Effector memory CD8-positive, alpha-beta T cell (primary cell): ENCODE measurements around the gene PACRG.
"Not testable (repeated sequence)": the region's sequence is repeated elsewhere in the genome, so short reads cannot be mapped to it uniquely, and the experiment has no call there.

Source experiments
- ATAC-seq: fragments of 150-1000 bp; cut with Tn5 transposase; replicated peaks from 2 replicates; pipeline ENCODE4 v1.10.0; 2021; ENCODE audit warnings: mild to moderate bottlenecking, moderate library complexity
- DNase-seq, 3 experiments: peaks; one replicate each; pipeline ENCODE4 v3.0.0; 2021
- H3K27ac Mint-ChIP-seq, 2 donors: one replicate each; pipeline ENCODE4 v1.8.0; 2022; ENCODE audit warnings: mild to moderate bottlenecking in 2 of 2, mixed read lengths in 2 of 2, moderate library complexity in 2 of 2
- H3K27me3 Mint-ChIP-seq, 2 donors: one replicate each; pipeline ENCODE4 v1.8.0; 2022; ENCODE audit warnings: mixed read lengths in 2 of 2
- H3K36me3 Mint-ChIP-seq: one replicate; pipeline ENCODE4 v1.8.0; 2022; ENCODE audit warnings: mild to moderate bottlenecking, moderate library complexity, mixed read lengths; ENCODE audit not compliant: insufficient read depth
- H3K4me1 Mint-ChIP-seq, 2 donors: one replicate each; pipeline ENCODE4 v1.8.0; 2022; ENCODE audit warnings: low read depth in 2 of 2, mixed read lengths in 2 of 2
- H3K4me3 Mint-ChIP-seq, 2 donors: one replicate each; pipeline ENCODE4 v1.8.0; 2022; ENCODE audit warnings: mild to moderate bottlenecking in 2 of 2, mixed read lengths in 2 of 2, moderate library complexity in 2 of 2
- H3K9me3 Mint-ChIP-seq, 2 donors: one replicate each; pipeline ENCODE4 v1.8.0; 2022; ENCODE audit warnings: mixed read lengths in 2 of 2

PACRG gene

GRCh38 chr6:163306000-163306399 is 578.2 kb downstream of the PACRG start:
- DNase-seq (no peak), ATAC-seq (no peak)
- no peaks in the 10 kb centered on the region for H3K36me3 Mint-ChIP-seq
- no peak overlapping the region for H3K4me3 Mint-ChIP-seq
- H3K9me3 Mint-ChIP-seq, result no peaks in the 10 kb centered on the region
- peaks cover 0 to 4% of the 10 kb centered on the region in 2 donors for H3K4me1 Mint-ChIP-seq
- peaks cover 0 to 17% of the 10 kb centered on the region in 2 donors for H3K27me3 Mint-ChIP-seq
- H3K27ac Mint-ChIP-seq, result no peak overlapping the region

DNA sequence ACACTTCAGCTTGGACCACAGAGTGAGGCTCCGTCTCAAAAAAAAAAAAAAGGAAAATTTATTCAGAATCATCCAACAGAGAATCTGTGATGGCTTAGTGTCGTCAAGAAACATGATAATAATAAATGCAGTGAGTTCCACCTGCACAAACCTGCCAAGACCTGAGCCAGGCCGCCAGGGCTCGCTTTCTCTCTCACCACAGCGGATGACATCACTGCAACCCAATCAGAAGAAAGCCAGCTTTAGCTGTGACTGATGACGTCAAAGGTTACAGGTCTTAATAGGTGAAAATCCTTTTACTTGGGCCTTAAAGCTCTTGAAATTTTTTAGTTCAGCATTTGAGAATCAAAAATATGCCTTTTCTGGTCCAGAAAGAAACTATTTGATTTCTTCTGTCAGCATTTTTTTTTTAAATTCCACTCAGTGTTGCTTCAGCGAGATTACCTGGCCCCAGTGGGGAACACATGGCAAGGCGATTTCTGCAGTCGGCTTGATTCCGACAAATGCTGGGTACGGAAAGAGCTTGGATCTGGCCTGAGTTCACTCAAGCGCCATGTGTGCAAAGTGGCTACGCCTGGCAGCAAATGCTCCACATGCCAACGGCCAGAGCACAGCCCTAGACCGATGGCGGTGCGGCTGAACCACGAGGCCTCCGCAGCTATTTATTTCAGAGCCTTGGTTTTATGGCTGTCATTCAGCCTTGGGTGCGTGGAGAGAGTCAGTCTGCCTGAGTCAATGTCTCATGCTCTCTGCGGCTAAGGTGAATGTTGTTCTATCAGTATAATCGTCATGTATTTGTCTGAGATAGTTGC is 581.1 kb downstream of the PACRG start:
- no peaks in the 10 kb centered on the region for H3K9me3 Mint-ChIP-seq
- H3K4me1 Mint-ChIP-seq, result peaks cover 0 to 4% of the 10 kb centered on the region in 2 donors
- no peak overlapping the region for H3K4me3 Mint-ChIP-seq
- DNase-seq (no peak), ATAC-seq (no peak)
- H3K27me3 Mint-ChIP-seq, result peaks cover 17 to 39% of the 10 kb centered on the region in 2 donors
- no peak overlapping the region for H3K27ac Mint-ChIP-seq
- no peaks in the 10 kb centered on the region for H3K36me3 Mint-ChIP-seq

- DNase-seq (no peak), ATAC-seq (no peak)
- peaks cover 0 to 4% of the 10 kb centered on the region in 2 donors for H3K4me1 Mint-ChIP-seq
- H3K36me3 Mint-ChIP-seq, result no peaks in the 10 kb centered on the region
- no peak overlapping the region for H3K27ac Mint-ChIP-seq
- H3K9me3 Mint-ChIP-seq, result no peaks in the 10 kb centered on the region
- H3K27me3 Mint-ChIP-seq, result peaks cover 24 to 46% of the 10 kb centered on the region in 2 donors
- H3K4me3 Mint-ChIP-seq, result no peak overlapping the region
Observed at GRCh38 chr6:163309491-163310026, 581.8 kb downstream of the PACRG start.

DNA sequence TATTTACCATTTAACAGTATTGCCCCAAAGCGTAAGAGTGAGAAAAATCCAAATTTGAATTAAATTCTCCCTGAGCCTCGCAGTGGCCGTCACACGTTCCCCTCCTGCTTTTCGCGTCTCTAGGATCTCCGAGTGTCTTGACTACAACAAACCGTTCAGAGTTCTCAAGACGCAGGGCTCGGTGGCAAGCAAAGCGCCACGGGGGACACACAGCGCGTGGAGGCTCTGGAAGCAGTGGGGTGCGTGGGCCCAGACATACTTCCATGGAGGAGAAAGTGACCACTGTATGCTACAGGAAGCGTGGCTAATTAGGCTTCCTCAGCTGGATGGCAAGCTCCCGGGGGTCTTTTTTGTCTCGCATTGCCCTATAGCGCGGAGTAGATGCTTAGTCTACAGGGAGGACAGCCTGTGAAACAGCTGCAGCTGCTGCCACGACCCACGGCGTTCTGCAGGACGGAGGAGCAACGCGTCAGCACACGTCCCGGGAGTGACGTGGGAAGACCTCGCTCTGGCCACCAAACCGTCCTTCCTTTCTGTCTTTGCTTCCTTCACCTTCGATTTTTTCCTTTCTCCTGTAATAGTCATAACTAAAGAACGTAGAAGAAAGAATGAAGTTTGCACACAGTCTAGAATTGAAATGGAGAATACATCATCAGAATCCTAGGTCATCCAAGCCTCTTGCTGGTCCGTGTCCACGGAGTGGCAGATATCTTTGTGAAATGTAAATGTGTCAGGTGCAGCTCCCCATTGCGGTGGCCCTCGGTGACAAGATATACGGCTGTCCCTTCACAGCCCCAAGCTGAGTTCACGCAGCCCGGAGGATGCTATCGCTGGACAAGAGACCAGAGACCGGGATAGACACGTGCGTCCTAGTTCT is 582.6 kb downstream of the PACRG start:
- no peak overlapping the region for H3K4me3 Mint-ChIP-seq
- no peaks in the 10 kb centered on the region for H3K36me3 Mint-ChIP-seq
- H3K9me3 Mint-ChIP-seq, result no peaks in the 10 kb centered on the region
- H3K27me3 Mint-ChIP-seq, result peaks cover 30 to 54% of the 10 kb centered on the region in 2 donors
- DNase-seq, result no peak
- ATAC-seq, result no peak
- H3K27ac Mint-ChIP-seq, result no peak overlapping the region
- peaks cover 0 to 4% of the 10 kb centered on the region in 2 donors for H3K4me1 Mint-ChIP-seq

DNA sequence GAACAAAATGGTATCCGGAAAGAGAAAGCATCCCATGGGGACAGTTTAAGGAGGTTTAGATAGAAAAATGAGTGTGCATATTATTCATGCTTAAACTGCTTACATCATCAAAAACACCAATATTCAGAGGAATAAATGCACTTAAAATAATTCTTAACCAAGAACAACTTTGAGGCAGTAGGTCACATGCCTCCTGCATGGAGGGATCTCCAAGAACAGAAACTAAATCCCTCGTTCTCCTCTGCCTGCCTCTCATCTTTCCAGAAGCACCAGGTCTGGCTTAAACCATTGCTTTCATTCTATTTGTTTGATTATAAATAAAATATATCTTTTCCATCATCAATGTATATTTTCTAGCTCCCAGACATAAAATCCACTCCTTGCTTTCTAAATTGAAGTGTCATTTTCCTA is 583.2 kb downstream of the PACRG start:
- ATAC-seq (no peak), DNase-seq (no peak)
- Mint-ChIP-seq H3K36me3 (no peaks in the 10 kb centered on the region), H3K4me3 (no peak overlapping the region), H3K9me3 (no peaks in the 10 kb centered on the region), H3K4me1 (peaks cover 0 to 4% of the 10 kb centered on the region in 2 donors), H3K27ac (no peak overlapping the region), H3K27me3 (peaks cover 36 to 60% of the 10 kb centered on the region in 2 donors)

DNA sequence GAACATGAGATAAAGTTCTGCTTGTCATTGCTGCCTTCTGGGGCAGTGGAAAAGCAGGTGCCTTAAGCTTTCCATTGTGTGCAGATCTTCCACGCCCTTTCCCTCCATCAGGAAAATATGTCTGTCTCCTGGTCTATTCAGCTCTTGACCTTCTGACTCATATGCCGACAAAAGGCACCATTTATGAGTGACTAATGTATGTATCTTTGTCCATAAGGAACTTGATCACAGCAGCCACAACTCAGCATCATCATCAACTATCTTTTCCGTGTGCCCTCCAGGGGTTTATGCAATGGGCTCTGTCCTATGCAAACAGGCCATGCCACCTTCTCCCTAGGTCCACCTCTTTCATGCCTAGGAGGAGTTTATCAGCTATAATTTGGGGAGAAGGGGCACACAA is 584.1 kb downstream of the PACRG start:
- Mint-ChIP-seq H3K4me3 (no peak overlapping the region), H3K36me3 (no peaks in the 10 kb centered on the region), H3K4me1 (peaks cover 0 to 4% of the 10 kb centered on the region in 2 donors), H3K27me3 (peaks cover 36 to 63% of the 10 kb centered on the region in 2 donors), H3K9me3 (no peaks in the 10 kb centered on the region), H3K27ac (no peak overlapping the region)
- ATAC-seq, result no peak
- no peak for DNase-seq

DNA sequence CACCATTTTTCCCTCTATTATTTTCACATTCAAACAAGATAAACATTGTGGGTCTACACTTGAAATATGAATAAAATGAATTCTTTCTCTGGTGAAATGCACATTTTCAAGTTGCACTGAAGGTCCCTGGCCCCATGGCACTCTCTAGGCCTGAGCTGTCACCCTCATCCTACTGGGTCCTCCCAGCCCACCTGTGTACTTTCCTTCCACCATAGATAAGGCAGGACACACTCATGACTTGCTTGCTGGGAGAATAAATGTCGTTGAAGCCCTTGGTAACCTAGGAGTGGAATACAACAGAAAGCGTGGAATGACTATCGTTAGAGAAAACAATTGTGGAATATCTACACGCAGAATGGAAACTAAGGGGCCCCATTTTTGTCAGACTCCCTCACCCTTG is 585.8 kb downstream of the PACRG start:
- no peak for ATAC-seq
- peaks cover 0 to 4% of the 10 kb centered on the region in 2 donors for H3K4me1 Mint-ChIP-seq
- no peaks in the 10 kb centered on the region for H3K36me3 Mint-ChIP-seq

GRCh38 chr6:163313981-163314380 is 586.2 kb downstream of the PACRG start:
- Mint-ChIP-seq H3K27ac (no peak overlapping the region), H3K27me3 (peaks cover 36 to 70% of the 10 kb centered on the region in 2 donors)

More for the DNA sequence above, 585.8 kb downstream of the PACRG start:
- H3K4me3 Mint-ChIP-seq, result no peak overlapping the region
- H3K27me3 Mint-ChIP-seq, result peaks cover 36 to 66% of the 10 kb centered on the region in 2 donors
- no peak overlapping the region for H3K27ac Mint-ChIP-seq
- no peaks in the 10 kb centered on the region for H3K9me3 Mint-ChIP-seq
- DNase-seq, result no peak

DNA sequence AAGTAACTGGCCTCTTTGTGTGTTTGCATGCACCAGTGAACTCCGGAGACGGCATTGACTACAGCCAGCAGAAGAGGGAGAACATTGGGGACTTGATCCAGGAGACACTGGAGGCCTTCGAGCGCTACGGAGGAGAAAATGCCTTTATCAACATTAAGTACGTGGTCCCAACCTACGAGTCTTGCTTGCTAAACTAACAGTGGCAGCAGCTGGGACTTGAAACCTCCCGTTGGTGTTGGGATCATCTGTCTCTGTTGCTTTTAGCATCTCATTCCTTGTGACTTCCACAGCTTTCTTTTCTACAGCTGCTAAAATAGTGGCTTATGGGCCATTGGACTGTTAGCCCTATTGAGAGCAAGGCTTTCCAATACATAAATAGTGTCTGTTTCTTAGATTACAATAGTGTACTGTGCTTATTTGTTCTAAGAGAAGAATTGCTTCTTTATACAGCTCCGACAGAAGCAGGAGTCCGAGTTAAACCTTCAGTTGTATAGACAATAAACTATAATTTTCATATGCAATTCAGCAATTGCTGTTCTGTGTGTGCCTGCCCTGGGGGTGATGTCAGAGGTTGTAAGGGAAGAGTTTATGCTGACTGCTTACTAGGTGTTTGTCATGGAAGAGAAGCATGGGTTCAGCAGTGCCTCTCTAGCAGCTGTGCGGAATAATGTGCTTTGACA is 587.2 kb downstream of the PACRG start:
- H3K4me3 Mint-ChIP-seq, result no peak overlapping the region
- ATAC-seq (no peak), DNase-seq (no peak)
- H3K36me3 Mint-ChIP-seq, result no peaks in the 10 kb centered on the region
- peaks cover 36 to 65% of the 10 kb centered on the region in 2 donors for H3K27me3 Mint-ChIP-seq
- no peaks in the 10 kb centered on the region for H3K9me3 Mint-ChIP-seq
- H3K4me1 Mint-ChIP-seq, result peaks cover under 1 to 1% of the 10 kb centered on the region in 2 donors
- H3K27ac Mint-ChIP-seq, result no peak overlapping the region

More at GRCh38 chr6:163313981-163314380, 586.2 kb downstream of the PACRG start:
- Mint-ChIP-seq H3K9me3 (no peaks in the 10 kb centered on the region), H3K4me1 (peaks cover 0 to 4% of the 10 kb centered on the region in 2 donors), H3K36me3 (no peaks in the 10 kb centered on the region), H3K4me3 (no peak overlapping the region)
- no peak for DNase-seq
- ATAC-seq, result no peak

DNA sequence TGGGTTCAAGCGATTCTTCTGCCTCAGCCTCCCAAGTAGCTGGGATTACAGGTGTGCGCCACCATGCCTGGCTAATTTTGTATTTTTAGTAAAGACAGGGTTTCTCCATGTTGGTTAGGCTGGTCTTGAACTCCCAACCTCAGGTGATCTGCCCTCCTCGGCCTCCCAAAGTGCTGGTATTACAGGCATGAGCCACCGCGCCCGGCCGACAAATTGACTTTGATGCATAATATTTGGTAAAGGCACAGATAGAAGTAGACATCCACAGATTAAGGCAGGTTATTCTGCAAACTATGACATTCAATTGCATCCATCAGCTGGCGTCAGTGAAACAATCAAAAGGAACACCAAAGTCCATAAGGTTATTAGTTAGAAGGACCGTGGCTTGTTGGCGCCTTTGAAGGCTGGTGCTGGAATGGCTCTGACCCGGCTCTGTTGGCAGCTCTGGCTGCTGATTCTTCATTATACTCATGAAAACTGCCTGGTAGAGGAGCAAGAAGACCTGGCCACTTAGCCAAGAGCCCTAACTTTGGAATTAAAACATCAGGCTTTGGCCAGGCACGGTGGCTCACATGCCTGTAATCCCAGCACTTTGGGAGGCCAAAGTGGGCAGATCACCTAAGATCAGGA is 589.2 kb downstream of the PACRG start:
- H3K4me3 Mint-ChIP-seq, result not testable (repeated sequence)

GRCh38 chr6:163318071-163318786 is 590.5 kb downstream of the PACRG start:
- Mint-ChIP-seq H3K27ac (no peak overlapping the region), H3K4me3 (no peak overlapping the region), H3K27me3 (peaks cover 37 to 52% of the 10 kb centered on the region in 2 donors), H3K9me3 (no peaks in the 10 kb centered on the region), H3K36me3 (no peaks in the 10 kb centered on the region), H3K4me1 (peaks cover 2 to 3% of the 10 kb centered on the region in 2 donors)
- DNase-seq (no peak), ATAC-seq (no peak)

More for the DNA sequence above, 589.2 kb downstream of the PACRG start:
- not testable (repeated sequence) for ATAC-seq, H3K36me3 Mint-ChIP-seq, DNase-seq, H3K4me1 Mint-ChIP-seq, H3K27ac Mint-ChIP-seq, H3K9me3 Mint-ChIP-seq
- peaks cover 40 to 53% of the 10 kb centered on the region in 2 donors for H3K27me3 Mint-ChIP-seq
